WERI-Rb-1 (cell line): Measurements from ENCODE around the gene ADAMTSL3.

Experiments used
- DNase-seq: peaks from one replicate; pipeline ENCODE4 v3.0.0-alpha.2; 2020
- H3K27ac ChIP-seq: fragments of 250-450 bp; sonication (Bioruptor Pico); 2 replicates; pipeline ENCODE4 v1.5.1; 2020; ENCODE audit warnings: mild to moderate bottlenecking, moderate library complexity
- H3K27me3 ChIP-seq: fragments of 250-450 bp; sonication (Bioruptor Pico); 2 replicates; pipeline ENCODE4 v1.5.1; 2021; ENCODE audit warnings: mild to moderate bottlenecking, low read depth, moderate library complexity; ENCODE audit not compliant: insufficient read depth, severe bottlenecking
- H3K36me3 ChIP-seq: fragments of 250-450 bp; sonication (Bioruptor Pico); 2 replicates; pipeline ENCODE4 v1.5.1; 2020; ENCODE audit warnings: mild to moderate bottlenecking, moderate library complexity
- H3K4me3 ChIP-seq: 2 replicates; pipeline ENCODE4 v1.5.1; 2011; ENCODE audit warnings: low read depth, mild to moderate bottlenecking, control low read depth, low read length
- H3K9me3 ChIP-seq: fragments of 250-450 bp; sonication (Bioruptor Pico); 2 replicates; pipeline ENCODE4 v1.5.1; 2021; ENCODE audit warnings: mild to moderate bottlenecking, moderate library complexity; ENCODE audit not compliant: severe bottlenecking
- CTCF ChIP-seq: IDR thresholded peaks from 2 replicates; pipeline ENCODE4 v1.5.1; 2011; ENCODE audit warnings: low read depth, mild to moderate bottlenecking, control low read depth, inconsistent platforms, low read length

Gene ADAMTSL3

GRCh38 chr15:83943043-83943442 lies 289.1 kb downstream of the ADAMTSL3 start:
- Histone ChIP-seq H3K27me3 (no peaks in the 10 kb centered on the region), H3K36me3 (no peaks in the 10 kb centered on the region), H3K4me3 (no peak overlapping the region), H3K27ac (no peak overlapping the region), H3K9me3 (no peaks in the 10 kb centered on the region)
- DNase-seq: no peak
- no peak for TF ChIP-seq CTCF

GRCh38 chr15:83943849-83944404 lies 290.0 kb downstream of the ADAMTSL3 start:
- no peaks in the 10 kb centered on the region for H3K36me3 ChIP-seq
- H3K27ac ChIP-seq: no peak overlapping the region
- no peaks in the 10 kb centered on the region for H3K27me3 ChIP-seq
- TF ChIP-seq CTCF: no peak
- no peak for DNase-seq
- H3K9me3 ChIP-seq: no peaks in the 10 kb centered on the region
- H3K4me3 ChIP-seq: no peak overlapping the region

GRCh38 chr15:83947156-83947555 lies 293.2 kb downstream of the ADAMTSL3 start:
- Histone ChIP-seq H3K9me3 (no peaks in the 10 kb centered on the region), H3K4me3 (no peak overlapping the region), H3K36me3 (no peaks in the 10 kb centered on the region), H3K27ac (no peak overlapping the region), H3K27me3 (no peaks in the 10 kb centered on the region)
- TF ChIP-seq CTCF: no peak
- DNase-seq: no peak

GRCh38 chr15:83954506-83954905 lies 300.6 kb downstream of the ADAMTSL3 start:
- Histone ChIP-seq H3K4me3 (no peak overlapping the region), H3K9me3 (no peaks in the 10 kb centered on the region), H3K27ac (no peak overlapping the region), H3K36me3 (no peaks in the 10 kb centered on the region), H3K27me3 (no peaks in the 10 kb centered on the region)
- no peak for DNase-seq
- no peak for TF ChIP-seq CTCF

- Histone ChIP-seq H3K27ac (no peak overlapping the region), H3K36me3 (no peaks in the 10 kb centered on the region), H3K27me3 (no peaks in the 10 kb centered on the region), H3K9me3 (no peaks in the 10 kb centered on the region), H3K4me3 (no peak overlapping the region)
- no peak for DNase-seq
- no peak for TF ChIP-seq CTCF
Observed at GRCh38 chr15:83955806-83956265, 301.9 kb downstream of the ADAMTSL3 start.

- H3K27me3 ChIP-seq: no peaks in the 10 kb centered on the region
- no peak overlapping the region for H3K4me3 ChIP-seq
- no peak for TF ChIP-seq CTCF
- DNase-seq: no peak
- no peaks in the 10 kb centered on the region for H3K9me3 ChIP-seq
- H3K36me3 ChIP-seq: no peaks in the 10 kb centered on the region
- H3K27ac ChIP-seq: no peak overlapping the region
Observed at GRCh38 chr15:83956887-83957286, 303.0 kb downstream of the ADAMTSL3 start.
